Glutamatergic neuron (in vitro differentiated cells): ENCODE results near the gene IL1RAP. TPM values are rescaled to one million over a fixed set of nuclear protein-coding genes. Genes with fewer than 3 reads are reported as not detected.

Experiments used
- DNase-seq: peaks from one replicate; pipeline ENCODE4 v3.0.0; 2022
- H3K27ac Mint-ChIP-seq: one replicate; pipeline ENCODE4 v1.8.0; 2020; ENCODE audit warnings: mild to moderate bottlenecking, mixed read lengths, inconsistent platforms; ENCODE audit not compliant: unreplicated experiment
- H3K27me3 Mint-ChIP-seq: one replicate; pipeline ENCODE4 v1.8.0; 2020; ENCODE audit warnings: mild to moderate bottlenecking, moderate library complexity, mixed read lengths, inconsistent platforms; ENCODE audit not compliant: unreplicated experiment
- H3K36me3 Mint-ChIP-seq: one replicate; pipeline ENCODE4 v1.8.0; 2020; ENCODE audit warnings: mild to moderate bottlenecking, mixed read lengths, inconsistent platforms; ENCODE audit not compliant: unreplicated experiment
- H3K4me1 Mint-ChIP-seq: one replicate; pipeline ENCODE4 v1.8.0; 2020; ENCODE audit warnings: mild to moderate bottlenecking, low read depth, mixed read lengths, inconsistent platforms; ENCODE audit not compliant: unreplicated experiment
- H3K4me3 Mint-ChIP-seq: one replicate; pipeline ENCODE4 v1.8.0; 2020; ENCODE audit warnings: mild to moderate bottlenecking, mixed read lengths, inconsistent platforms; ENCODE audit not compliant: unreplicated experiment
- H3K9me3 Mint-ChIP-seq: one replicate; pipeline ENCODE4 v1.8.0; 2020; ENCODE audit warnings: mild to moderate bottlenecking, moderate library complexity, mixed read lengths, inconsistent platforms; ENCODE audit not compliant: unreplicated experiment
- total RNA-seq: library from RNA; stranded (reverse); fragmentation: NEBNext Ultra II Directional; extraction: Animal tissue kit (Norgen Biotek cat#: 25700); gene quantifications from one replicate; pipeline ENCODE4 v1.2.1, GENCODE V29; 2021; ENCODE audit not compliant: unreplicated experiment
- TF ChIP-seq, protein P1 (sequence below): fragments of 200-600 bp; sonication (generic); IDR thresholded peaks from one replicate; pipeline ENCODE4 v1.5.0; 2021; ENCODE audit not compliant: partially characterized antibody, unreplicated experiment

The IL1RAP gene
- total RNA-seq, 1 donor from 2014 or later: 0.37 TPM

- TF ChIP-seq, protein P1, sequence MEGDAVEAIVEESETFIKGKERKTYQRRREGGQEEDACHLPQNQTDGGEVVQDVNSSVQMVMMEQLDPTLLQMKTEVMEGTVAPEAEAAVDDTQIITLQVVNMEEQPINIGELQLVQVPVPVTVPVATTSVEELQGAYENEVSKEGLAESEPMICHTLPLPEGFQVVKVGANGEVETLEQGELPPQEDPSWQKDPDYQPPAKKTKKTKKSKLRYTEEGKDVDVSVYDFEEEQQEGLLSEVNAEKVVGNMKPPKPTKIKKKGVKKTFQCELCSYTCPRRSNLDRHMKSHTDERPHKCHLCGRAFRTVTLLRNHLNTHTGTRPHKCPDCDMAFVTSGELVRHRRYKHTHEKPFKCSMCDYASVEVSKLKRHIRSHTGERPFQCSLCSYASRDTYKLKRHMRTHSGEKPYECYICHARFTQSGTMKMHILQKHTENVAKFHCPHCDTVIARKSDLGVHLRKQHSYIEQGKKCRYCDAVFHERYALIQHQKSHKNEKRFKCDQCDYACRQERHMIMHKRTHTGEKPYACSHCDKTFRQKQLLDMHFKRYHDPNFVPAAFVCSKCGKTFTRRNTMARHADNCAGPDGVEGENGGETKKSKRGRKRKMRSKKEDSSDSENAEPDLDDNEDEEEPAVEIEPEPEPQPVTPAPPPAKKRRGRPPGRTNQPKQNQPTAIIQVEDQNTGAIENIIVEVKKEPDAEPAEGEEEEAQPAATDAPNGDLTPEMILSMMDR: no peak
- no peak overlapping the region for H3K27ac Mint-ChIP-seq
- H3K27me3 Mint-ChIP-seq: peaks cover 3% of the 10 kb centered on the region
Observed at GRCh38 chr3:190545191-190545590, 31.3 kb downstream of the IL1RAP start.

GRCh38 chr3:190546881-190547510, 33.1 kb downstream of the IL1RAP start:
- Mint-ChIP-seq H3K4me3 (no peak overlapping the region), H3K36me3 (no peaks in the 10 kb centered on the region), H3K27ac (no peak overlapping the region), H3K27me3 (peaks cover 2% of the 10 kb centered on the region), H3K9me3 (no peaks in the 10 kb centered on the region), H3K4me1 (peaks cover 10% of the 10 kb centered on the region)
- TF ChIP-seq, protein P1: no peak
- DNase-seq: no peak

More at GRCh38 chr3:190545191-190545590, 31.3 kb downstream of the IL1RAP start:
- Mint-ChIP-seq H3K4me3 (no peak overlapping the region), H3K36me3 (no peaks in the 10 kb centered on the region), H3K9me3 (no peaks in the 10 kb centered on the region), H3K4me1 (peaks cover 10% of the 10 kb centered on the region)
- DNase-seq: no peak

GRCh38 chr3:190548031-190548656, 34.3 kb downstream of the IL1RAP start:
- TF ChIP-seq, protein P1: no peak
- Mint-ChIP-seq H3K36me3 (no peaks in the 10 kb centered on the region), H3K4me3 (no peak overlapping the region), H3K27me3 (peaks cover 2% of the 10 kb centered on the region), H3K4me1 (peaks cover 10% of the 10 kb centered on the region), H3K9me3 (no peaks in the 10 kb centered on the region), H3K27ac (no peak overlapping the region)
- no peak for DNase-seq

DNA sequence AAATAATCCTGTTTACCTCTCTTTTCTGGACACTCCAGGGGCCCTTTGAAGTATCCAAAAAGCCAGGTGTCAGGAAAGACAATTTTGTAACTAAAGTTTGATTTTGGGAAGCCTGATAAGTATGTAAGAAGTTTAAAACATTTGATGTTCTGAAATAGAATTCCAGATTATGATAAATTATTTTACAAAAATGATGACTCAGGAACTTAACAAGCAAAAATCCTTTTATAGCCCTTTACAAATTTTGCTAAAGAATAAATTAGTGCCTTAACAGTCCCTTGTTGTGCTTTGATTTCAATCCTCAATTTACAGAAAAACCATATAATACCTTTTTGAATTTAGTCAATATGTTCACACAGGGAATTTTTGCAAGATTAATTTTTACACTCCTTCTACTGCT, 38.1 kb downstream of the IL1RAP start:
- H3K27me3 Mint-ChIP-seq: peaks cover 2% of the 10 kb centered on the region
- H3K36me3 Mint-ChIP-seq: no peaks in the 10 kb centered on the region
- no peaks in the 10 kb centered on the region for H3K9me3 Mint-ChIP-seq
- H3K4me3 Mint-ChIP-seq: no peak overlapping the region
- no peak for DNase-seq
- H3K27ac Mint-ChIP-seq: no peak overlapping the region
- peaks cover 4% of the 10 kb centered on the region for H3K4me1 Mint-ChIP-seq
- TF ChIP-seq, protein P1: no peak

GRCh38 chr3:190552969-190553759, 39.3 kb downstream of the IL1RAP start:
- DNase-seq: no peak
- Mint-ChIP-seq H3K27me3 (peaks cover 2% of the 10 kb centered on the region), H3K36me3 (no peaks in the 10 kb centered on the region), H3K27ac (no peak overlapping the region), H3K4me1 (no peaks in the 10 kb centered on the region), H3K9me3 (no peaks in the 10 kb centered on the region), H3K4me3 (no peak overlapping the region)
- TF ChIP-seq, protein P1: no peak
